Prostate gland (tissue), 2 donors: ENCODE measurements around the gene ZNF777.

Source experiments
- POLR2A ChIP-seq: fragments of 450-650 bp; IDR thresholded peaks from one replicate; pipeline ENCODE4 v1.6.1; 2016; ENCODE audit warnings: antibody characterized with exemption, mild to moderate bottlenecking
- POLR2AphosphoS5 ChIP-seq: sonication (generic); formaldehyde crosslinking; IDR thresholded peaks from one replicate; pipeline ENCODE4 v1.6.1; 2017; ENCODE audit warnings: antibody characterized with exemption
- TF ChIP-seq, protein P1 (sequence below), 4 experiments: fragments of 200-600 bp in 2 of 4; fragments of 450-650 bp in 2 of 4; sonication (generic) in 2 of 4; IDR thresholded peaks; 1 replicate in 3 of 4; 2 replicates in 1 of 4; pipeline ENCODE4 v1.5.1; 2016 to 2019; ENCODE audit warnings: antibody characterized with exemption in 4 of 4, mild to moderate bottlenecking in 2 of 4, moderate library complexity in 2 of 4

DNA sequence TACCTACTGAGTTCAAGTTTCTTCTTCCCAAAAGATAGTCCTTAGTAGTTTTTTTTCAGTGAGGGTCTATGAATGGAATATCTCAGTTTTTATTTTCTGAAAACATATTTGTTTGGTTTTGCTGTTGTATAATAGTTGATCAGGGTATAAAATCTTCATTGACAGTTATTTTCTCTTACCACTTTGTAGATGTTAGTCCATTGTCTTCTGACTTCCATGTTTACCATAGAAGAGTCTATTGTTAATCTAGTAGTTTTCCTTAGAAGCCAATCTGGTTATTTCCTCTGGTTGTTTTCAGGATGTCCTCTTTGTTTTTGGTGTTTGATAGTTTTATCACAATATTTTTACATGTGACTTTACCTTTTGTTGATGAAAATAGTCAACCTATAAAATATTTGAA lies 5.5 kb upstream of the ZNF777 start:
- TF ChIP-seq, protein P1, sequence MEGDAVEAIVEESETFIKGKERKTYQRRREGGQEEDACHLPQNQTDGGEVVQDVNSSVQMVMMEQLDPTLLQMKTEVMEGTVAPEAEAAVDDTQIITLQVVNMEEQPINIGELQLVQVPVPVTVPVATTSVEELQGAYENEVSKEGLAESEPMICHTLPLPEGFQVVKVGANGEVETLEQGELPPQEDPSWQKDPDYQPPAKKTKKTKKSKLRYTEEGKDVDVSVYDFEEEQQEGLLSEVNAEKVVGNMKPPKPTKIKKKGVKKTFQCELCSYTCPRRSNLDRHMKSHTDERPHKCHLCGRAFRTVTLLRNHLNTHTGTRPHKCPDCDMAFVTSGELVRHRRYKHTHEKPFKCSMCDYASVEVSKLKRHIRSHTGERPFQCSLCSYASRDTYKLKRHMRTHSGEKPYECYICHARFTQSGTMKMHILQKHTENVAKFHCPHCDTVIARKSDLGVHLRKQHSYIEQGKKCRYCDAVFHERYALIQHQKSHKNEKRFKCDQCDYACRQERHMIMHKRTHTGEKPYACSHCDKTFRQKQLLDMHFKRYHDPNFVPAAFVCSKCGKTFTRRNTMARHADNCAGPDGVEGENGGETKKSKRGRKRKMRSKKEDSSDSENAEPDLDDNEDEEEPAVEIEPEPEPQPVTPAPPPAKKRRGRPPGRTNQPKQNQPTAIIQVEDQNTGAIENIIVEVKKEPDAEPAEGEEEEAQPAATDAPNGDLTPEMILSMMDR (IDR thresholded peaks at IDR 0.05), result no peak
- no peak for TF ChIP-seq POLR2A
- no peak for TF ChIP-seq POLR2AphosphoS5
